Middle frontal gyrus (tissue), 1 donor: ENCODE results near the gene CST4.
A peak's percentile ranks its signal among the peaks of the same experiment; 100 is the strongest.
"Not testable (repeated sequence)": the region's sequence is repeated elsewhere in the genome, so short reads cannot be mapped to it uniquely, and the experiment has no call there.

Source experiments
- DNase-seq: peaks from one replicate; pipeline ENCODE4 v3.0.0-alpha.2; 2015; ENCODE audit warnings: low spot score; ENCODE audit errors: extremely low spot score

The CST4 gene

DNA sequence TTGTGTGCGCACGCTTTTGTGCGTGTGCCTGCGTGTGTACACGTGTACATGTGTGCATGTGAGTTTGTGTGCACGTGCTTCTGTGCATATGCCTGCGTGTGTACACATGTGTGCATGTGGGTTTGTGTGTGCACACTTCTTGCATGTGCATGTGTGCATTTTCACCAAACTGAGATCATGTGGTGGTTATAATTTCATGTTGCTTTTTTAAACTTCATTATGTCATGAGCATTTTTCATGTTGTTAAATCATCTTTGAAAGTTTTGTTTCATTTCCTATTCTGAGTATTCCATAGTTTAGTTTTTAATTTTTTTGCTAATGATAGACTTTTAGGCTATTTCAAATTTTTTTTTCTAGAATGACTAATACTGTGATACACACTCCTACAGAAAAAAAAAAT is 44.7 kb downstream of the CST4 start:
- DNase-seq, result no peak

GRCh38 chr20:23643659-23644058 is 45.2 kb downstream of the CST4 start:
- no peak for DNase-seq

DNA sequence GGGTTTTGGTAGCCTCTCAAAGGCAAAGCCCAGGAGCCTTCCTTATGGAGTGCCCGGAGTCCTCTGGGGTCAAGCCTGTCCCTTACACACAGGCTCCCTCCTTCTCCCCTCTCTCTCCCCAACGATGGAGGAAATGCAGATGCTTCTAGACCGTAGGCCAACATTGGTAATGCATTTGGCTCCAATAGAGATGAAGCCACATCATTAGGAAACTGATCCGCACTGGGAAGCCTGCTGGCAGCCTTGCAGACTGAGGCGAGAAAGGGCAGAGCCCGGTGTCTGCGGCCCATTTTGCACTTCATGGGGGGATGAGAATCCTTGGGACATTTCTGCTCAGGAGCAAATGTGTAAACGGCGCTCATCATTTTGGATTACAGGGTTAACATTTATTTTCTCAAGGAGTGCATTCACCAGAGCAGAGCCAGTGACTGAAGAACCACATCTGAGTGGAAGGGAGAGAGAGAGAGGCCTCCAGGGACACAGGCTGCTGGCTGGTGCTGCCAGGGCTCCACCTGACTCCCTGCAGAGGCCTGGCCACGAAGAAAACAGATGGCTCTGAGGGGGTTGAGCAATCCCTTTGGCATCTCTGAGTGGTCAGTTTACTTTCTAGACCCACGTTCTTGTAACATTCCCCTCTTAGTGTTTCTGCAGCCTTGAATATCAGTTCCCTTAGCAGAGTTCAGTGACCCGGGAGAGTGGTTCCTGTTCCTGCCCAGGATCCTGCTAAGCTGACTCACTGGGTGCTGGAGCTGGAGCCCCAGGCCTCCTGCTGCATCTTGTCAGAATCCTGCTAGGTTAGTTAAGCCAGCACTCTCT is 46.7 kb downstream of the CST4 start:
- DNase-seq, result no peak

- DNase-seq, result no peak
Observed at GRCh38 chr20:23640671-23641667, 47.9 kb downstream of the CST4 start.

GRCh38 chr20:23640018-23640601 is 48.7 kb downstream of the CST4 start:
- no peak for DNase-seq

DNA sequence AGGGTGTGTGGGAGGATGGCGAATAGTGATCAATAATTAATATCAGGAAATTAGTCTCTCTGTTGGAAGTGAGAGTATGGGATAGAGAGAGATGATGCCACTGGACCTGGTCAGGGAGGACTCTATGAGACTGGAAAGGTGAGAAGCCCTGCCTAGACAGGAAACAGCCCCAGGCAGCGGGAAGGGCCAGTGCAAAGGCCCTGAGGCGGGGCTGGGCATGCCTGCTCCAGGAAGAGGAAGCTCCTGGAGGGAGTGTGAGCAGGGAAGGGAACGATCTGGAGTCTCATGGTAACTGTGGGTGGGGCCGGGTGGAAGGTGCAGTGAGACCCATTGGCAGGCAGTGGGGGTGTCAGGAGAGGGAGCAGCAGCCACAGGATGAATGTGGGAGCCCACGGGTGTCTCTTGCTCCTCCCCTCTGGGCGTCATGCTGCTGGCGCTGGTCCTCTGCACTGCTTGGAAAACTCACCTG is 49.3 kb downstream of the CST4 start:
- no peak for DNase-seq

- no peak for DNase-seq
Observed at GRCh38 chr20:23638309-23638708, 50.5 kb downstream of the CST4 start.

- DNase-seq, result peak; percentile 33
Observed at GRCh38 chr20:23637282-23638221, 51.3 kb downstream of the CST4 start, which contains the start of gene CST3. Gene CST3 (minus strand): TSS chr20:23637955. CDS start chr20:23637862, 93 bp downstream.

DNA sequence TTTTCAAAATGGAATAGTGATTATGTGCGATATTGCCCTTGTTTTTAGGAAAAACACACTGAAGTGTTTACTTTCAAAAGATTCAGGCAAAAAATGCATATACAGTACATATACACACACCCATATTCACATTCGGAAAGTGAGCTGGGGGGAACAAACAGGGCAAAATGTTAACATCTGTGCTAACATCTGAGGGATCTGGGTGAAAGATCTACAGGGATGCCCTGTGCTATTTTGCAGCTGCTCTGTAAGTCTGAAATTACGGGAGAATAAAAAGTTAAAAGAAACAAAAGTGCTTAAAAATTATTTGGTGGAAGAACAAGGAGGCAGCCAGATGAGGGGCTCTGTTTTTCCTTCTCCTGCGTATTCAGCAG is 51.9 kb downstream of the CST4 start:
- no peak for DNase-seq

GRCh38 chr20:23636182-23636907 is 52.5 kb downstream of the CST4 start:
- DNase-seq, result no peak

DNA sequence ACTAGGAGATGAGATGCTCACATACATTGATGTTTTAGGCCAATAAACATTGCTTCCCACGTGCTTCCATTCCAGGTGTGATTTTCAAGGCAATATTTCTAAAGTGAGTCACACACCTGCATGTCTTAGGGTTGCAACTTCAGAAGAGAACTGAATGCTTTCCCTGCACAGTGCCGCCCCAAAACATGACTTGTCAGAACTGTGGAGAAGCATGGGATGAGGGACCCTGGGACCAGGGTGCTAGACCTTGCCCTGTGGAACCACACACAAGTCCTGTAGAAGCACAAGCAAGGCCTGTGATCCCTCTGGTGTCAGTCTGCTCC is 53.1 kb downstream of the CST4 start:
- not testable (repeated sequence) for DNase-seq
